Panc1 (cell line): ENCODE data around the gene LMTK2. TPM values are rescaled to one million over a fixed set of nuclear protein-coding genes. Genes with fewer than 3 reads are reported as not detected.

Source experiments
- ATAC-seq: fragments of 200-7000 bp; cut with Tn5 transposase; 2 replicates; pipeline ENCODE4 v1.9.1; 2020; ENCODE audit warnings: mild to moderate bottlenecking, moderate library complexity
- BruUV-seq: library from RNA; stranded (reverse); fragments of 400-500 nt; replicated peaks from 2 replicates; lab custom pipeline; 2021; lab: Mats Ljungman, UMichigan
- CTCF ChIA-PET: fragments of 300-600 bp; sonication (Branson Sonifier 250); formaldehyde crosslinking; loops from one replicate; lab custom pipeline; 2022; ENCODE audit warnings: antibody characterized with exemption; lab: Charles Lee
- POLR2A ChIA-PET: fragments of 300-600 bp; sonication (Branson Sonifier 250); formaldehyde crosslinking; loops from one replicate; lab custom pipeline; 2022; ENCODE audit warnings: antibody characterized with exemption; lab: Charles Lee
- DNase-seq: peaks from one replicate; pipeline ENCODE4 v3.0.0-alpha.2; 2010; ENCODE audit warnings: low read depth, low spot score
- H3K27ac ChIP-seq: 2 replicates; pipeline ENCODE4 v1.5.1; 2011; ENCODE audit warnings: mild to moderate bottlenecking, low read length, inconsistent platforms
- H3K27me3 ChIP-seq: fragments of 200-500 bp; sonication (Bioruptor generic); 2 replicates; pipeline ENCODE4 v1.6.0; 2014; ENCODE audit warnings: low read length, inconsistent platforms; ENCODE audit not compliant: control insufficient read depth, insufficient read depth
- H3K36me3 ChIP-seq: fragments of 200-500 bp; sonication (Bioruptor generic); 2 replicates; pipeline ENCODE4 v1.5.1; 2014; ENCODE audit warnings: inconsistent platforms, mild to moderate bottlenecking, low read length, moderate library complexity; ENCODE audit not compliant: control insufficient read depth, insufficient read depth
- H3K4me1 ChIP-seq: 2 replicates; pipeline ENCODE4 v1.5.1; 2011; ENCODE audit warnings: inconsistent platforms, mild to moderate bottlenecking, low read length, moderate library complexity; ENCODE audit not compliant: control insufficient read depth, insufficient read depth
- H3K4me3 ChIP-seq, 2 experiments: 2 replicates each; pipeline ENCODE4 v1.5.1; 2011 to 2012; ENCODE audit warnings: low read depth in 2 of 2, low read length in 2 of 2, mild to moderate bottlenecking in 2 of 2, inconsistent platforms in 1 of 2, moderate library complexity in 1 of 2
- H3K9me3 ChIP-seq: fragments of 200-500 bp; sonication (Bioruptor generic); 2 replicates; pipeline ENCODE4 v1.5.1; 2014; ENCODE audit warnings: low read depth, mild to moderate bottlenecking, inconsistent platforms, low read length, moderate library complexity; ENCODE audit not compliant: control insufficient read depth, insufficient read depth
- CTCF ChIP-seq: fragments of 450-650 bp; IDR thresholded peaks from 2 replicates; pipeline ENCODE4 v1.5.1; 2017; ENCODE audit warnings: mild to moderate bottlenecking
- POLR2AphosphoS5 ChIP-seq: IDR thresholded peaks from 2 replicates; pipeline ENCODE4 v1.6.1; 2012; ENCODE audit warnings: mild to moderate bottlenecking, low read depth, low read length, moderate library complexity
- REST ChIP-seq, 2 experiments: IDR thresholded peaks; 2 replicates each; pipeline ENCODE4 v1.6.1; 2011 to 2012; ENCODE audit warnings: low read depth in 2 of 2, control low read depth in 1 of 2, low read length in 1 of 2, mild to moderate bottlenecking in 1 of 2, moderate library complexity in 1 of 2; ENCODE audit not compliant: insufficient read depth in 1 of 2
- SIN3A ChIP-seq: IDR thresholded peaks from 2 replicates; pipeline ENCODE4 v1.6.1; 2012; ENCODE audit warnings: low read depth, mild to moderate bottlenecking, low read length, moderate library complexity, borderline replicate concordance; ENCODE audit not compliant: insufficient read depth
- TCF7L2 ChIP-seq: IDR thresholded peaks from 2 replicates; pipeline ENCODE4 v1.6.1; 2011; ENCODE audit warnings: mild to moderate bottlenecking, low read depth, low read length, inconsistent platforms
- in situ Hi-C: cut with HindIII; loops from 2 replicates; pipeline ENCODE4 v1.10.0; 2016; ENCODE audit warnings: low sequenced_read_pairs, low pct_unique_long_range_greater_than_20kb
- intact Hi-C: fragments of 100-400 bp; cut with micrococcal nuclease; formaldehyde crosslinking; loops from one replicate; pipeline ENCODE4 v1.10.0; 2022; ENCODE audit not compliant: unreplicated experiment
- total RNA-seq: library from RNA; stranded (reverse); gene quantifications from one replicate; pipeline ENCODE4 v1.2.1, GENCODE V29; 2021; ENCODE audit not compliant: unreplicated experiment

The LMTK2 gene
- total RNA-seq, 1 experiment from 2014 or later: 25.4 TPM

- no peak for DNase-seq
- ATAC-seq: no peak
- CTCF ChIA-PET: no interaction called here
- in situ Hi-C loops (no loop called here), intact Hi-C loops (no loop called here)
- POLR2A ChIA-PET: no interaction called here
- Histone ChIP-seq H3K9me3 (no peaks in the 10 kb centered on the region), H3K36me3 (no peaks in the 10 kb centered on the region), H3K4me1 (no peaks in the 10 kb centered on the region), H3K4me3 (no peak overlapping the region), H3K27ac (no peak overlapping the region), H3K27me3 (no peaks in the 10 kb centered on the region)
- TF ChIP-seq SIN3A (no peak), REST (IDR thresholded peaks at IDR 0.05; ENCODE audit: insufficient read depth in 1 of 2, low read depth in 2 of 2, low read length in 1 of 2) (no peak), POLR2AphosphoS5 (no peak), TCF7L2 (no peak), CTCF (no peak)
- BruUV-seq: no TSS peak
Measured at GRCh38 chr7:98066208-98066607, 40.5 kb upstream of the LMTK2 start.

- DNase-seq (no peak), ATAC-seq (no peak)
- H3K27me3 ChIP-seq: no peaks in the 10 kb centered on the region
- ChIA-PET CTCF (no interaction called here), POLR2A (no interaction called here)
- H3K36me3 ChIP-seq: no peaks in the 10 kb centered on the region
- no peak overlapping the region for H3K27ac ChIP-seq
- no peaks in the 10 kb centered on the region for H3K9me3 ChIP-seq
- intact Hi-C loops: no loop called here
- no peak overlapping the region for H3K4me3 ChIP-seq
- no peaks in the 10 kb centered on the region for H3K4me1 ChIP-seq
- no peak for TF ChIP-seq CTCF
- TF ChIP-seq SIN3A: no peak
- no peak for TF ChIP-seq TCF7L2
- TF ChIP-seq REST (IDR thresholded peaks at IDR 0.05; ENCODE audit: insufficient read depth in 1 of 2, low read depth in 2 of 2, low read length in 1 of 2): no peak
- no peak for TF ChIP-seq POLR2AphosphoS5
- BruUV-seq: no TSS peak
- in situ Hi-C loops: no loop called here
Measured at GRCh38 chr7:98066934-98067507, 39.6 kb upstream of the LMTK2 start.
